Measurements from ENCODE around the gene SFTPD.
"Not testable (repeated sequence)": the region's sequence is repeated elsewhere in the genome, so short reads cannot be mapped to it uniquely, and the experiment has no call there.

The SFTPD gene

GRCh38 chr10:79948976-79949722, at the start of gene SFTPD:
TSS of gene SFTPD (minus strand) at chr10:79949105. CDS start at chr10:79946659, 2,446 bp downstream.
- in situ Hi-C loops (cut with HindIII; ENCODE audit: low pct_unique_long_range_greater_than_20kb, low sequenced_read_pairs) = no loop called here
- no peak for TF ChIP-seq JUND (IDR thresholded peaks at IDR 0.05; ENCODE audit: low read depth)
- DNase-seq (ENCODE audit: low read depth in 1 of 2, low spot score in 1 of 2) = no peak

GRCh38 chr10:79995979-79996634, 47.2 kb upstream of the SFTPD start:
- in situ Hi-C loops (cut with HindIII; ENCODE audit: low pct_unique_long_range_greater_than_20kb, low sequenced_read_pairs) = no loop called here

GRCh38 chr10:79994556-79994955, 45.7 kb upstream of the SFTPD start:
- DNase-seq (ENCODE audit: low read depth in 1 of 2, low spot score in 1 of 2) = no peak
- in situ Hi-C loops (cut with HindIII; ENCODE audit: low pct_unique_long_range_greater_than_20kb, low sequenced_read_pairs) = no loop called here

More at GRCh38 chr10:79995979-79996634, 47.2 kb upstream of the SFTPD start:
- no peak for DNase-seq (ENCODE audit: low read depth in 1 of 2, low spot score in 1 of 2)
- TF ChIP-seq JUND (IDR thresholded peaks at IDR 0.05; ENCODE audit: low read depth) = no peak

GRCh38 chr10:79988199-79988598, 39.3 kb upstream of the SFTPD start:
- DNase-seq (ENCODE audit: low read depth in 1 of 2, low spot score in 1 of 2); in situ Hi-C loops (cut with HindIII; ENCODE audit: low pct_unique_long_range_greater_than_20kb, low sequenced_read_pairs): not testable (repeated sequence)

More at GRCh38 chr10:79994556-79994955, 45.7 kb upstream of the SFTPD start:
- TF ChIP-seq JUND (IDR thresholded peaks at IDR 0.05; ENCODE audit: low read depth) = no peak

GRCh38 chr10:79986661-79987060, 37.8 kb upstream of the SFTPD start:
- in situ Hi-C loops (cut with HindIII; ENCODE audit: low pct_unique_long_range_greater_than_20kb, low sequenced_read_pairs); DNase-seq (ENCODE audit: low read depth in 1 of 2, low spot score in 1 of 2): not testable (repeated sequence)

GRCh38 chr10:79985481-79986072, 36.7 kb upstream of the SFTPD start:
- in situ Hi-C loops (cut with HindIII; ENCODE audit: low pct_unique_long_range_greater_than_20kb, low sequenced_read_pairs) = no loop called here
- DNase-seq (ENCODE audit: low read depth in 1 of 2, low spot score in 1 of 2) = no peak
- no peak for TF ChIP-seq JUND (IDR thresholded peaks at IDR 0.05; ENCODE audit: low read depth)

GRCh38 chr10:79984851-79985250, 35.9 kb upstream of the SFTPD start:
- in situ Hi-C loops (cut with HindIII; ENCODE audit: low pct_unique_long_range_greater_than_20kb, low sequenced_read_pairs) = no loop called here
- peak in 1 of 2 experiments; percentile 8 for DNase-seq (ENCODE audit: low read depth in 1 of 2, low spot score in 1 of 2)
- no peak for TF ChIP-seq JUND (IDR thresholded peaks at IDR 0.05; ENCODE audit: low read depth)

GRCh38 chr10:79983286-79983909, 34.5 kb upstream of the SFTPD start:
- no peak for DNase-seq (ENCODE audit: low read depth in 1 of 2, low spot score in 1 of 2)
- in situ Hi-C loops (cut with HindIII; ENCODE audit: low pct_unique_long_range_greater_than_20kb, low sequenced_read_pairs) = no loop called here
- no peak for TF ChIP-seq JUND (IDR thresholded peaks at IDR 0.05; ENCODE audit: low read depth)

- no peak for TF ChIP-seq JUND (IDR thresholded peaks at IDR 0.05; ENCODE audit: low read depth)
- no peak for DNase-seq (ENCODE audit: low read depth in 1 of 2, low spot score in 1 of 2)
- in situ Hi-C loops (cut with HindIII; ENCODE audit: low pct_unique_long_range_greater_than_20kb, low sequenced_read_pairs) = no loop called here
Measured at GRCh38 chr10:79982861-79983260, 34.0 kb upstream of the SFTPD start.

GRCh38 chr10:79982362-79982800, 33.5 kb upstream of the SFTPD start:
- DNase-seq (ENCODE audit: low read depth in 1 of 2, low spot score in 1 of 2) = no peak
- no peak for TF ChIP-seq JUND (IDR thresholded peaks at IDR 0.05; ENCODE audit: low read depth)
- in situ Hi-C loops (cut with HindIII; ENCODE audit: low pct_unique_long_range_greater_than_20kb, low sequenced_read_pairs) = no loop called here

GRCh38 chr10:79981450-79982361, 32.8 kb upstream of the SFTPD start:
- TF ChIP-seq JUND (IDR thresholded peaks at IDR 0.05; ENCODE audit: low read depth) = no peak
- in situ Hi-C loops (cut with HindIII; ENCODE audit: low pct_unique_long_range_greater_than_20kb, low sequenced_read_pairs) = no loop called here
- DNase-seq (ENCODE audit: low read depth in 1 of 2, low spot score in 1 of 2) = peak; percentile 42 to 71

GRCh38 chr10:79980711-79981110, 31.8 kb upstream of the SFTPD start:
- in situ Hi-C loops (cut with HindIII; ENCODE audit: low pct_unique_long_range_greater_than_20kb, low sequenced_read_pairs) = no loop called here
- DNase-seq (ENCODE audit: low read depth in 1 of 2, low spot score in 1 of 2) = no peak
- TF ChIP-seq JUND (IDR thresholded peaks at IDR 0.05; ENCODE audit: low read depth) = no peak
